ENCODE data around the gene WDR90.

WDR90 gene

DNA sequence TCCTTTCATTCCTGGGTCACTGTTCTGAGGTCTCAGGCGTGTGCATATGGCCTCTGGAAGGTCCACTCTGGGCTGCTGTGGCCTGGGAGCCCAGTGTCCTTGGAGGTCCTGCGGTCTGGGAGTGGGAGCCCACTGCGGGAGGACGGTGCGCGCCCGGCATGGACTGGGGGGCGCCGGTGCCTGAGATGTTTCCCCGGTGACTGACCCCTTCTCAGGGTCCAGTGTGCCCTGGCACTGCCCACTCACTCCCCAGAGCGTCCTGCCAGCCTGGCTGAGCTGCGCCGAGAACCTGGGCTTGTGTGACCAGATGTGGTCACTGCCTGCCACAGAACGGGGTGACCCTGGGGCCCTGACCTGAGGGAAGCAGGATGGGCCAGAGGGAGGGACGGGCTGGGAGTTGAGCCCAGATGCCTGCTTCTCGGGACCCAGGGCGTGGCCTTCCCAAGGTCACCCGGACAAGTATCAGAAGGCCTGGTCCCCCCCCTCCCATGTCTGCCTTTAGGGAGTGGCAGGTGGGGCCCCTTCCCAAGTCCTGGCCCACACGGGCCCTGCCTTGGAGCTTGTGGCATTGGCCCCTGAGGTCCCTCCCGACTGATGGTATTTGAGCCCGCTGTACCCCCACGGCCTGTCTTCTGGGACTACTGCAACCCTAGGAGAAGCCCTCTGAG lies 25.2 kb downstream of the WDR90 start:
- no peak for DNase-seq (ENCODE audit: insufficient read length, low spot score)
- no peak for FAIRE-seq

- DNase-seq (ENCODE audit: insufficient read length, low spot score) (no peak), FAIRE-seq (no peak)
Measured at GRCh38 chr16:674968-675883, 26.1 kb downstream of the WDR90 start, which contains the start of gene RHBDL1. TSS of gene RHBDL1 (plus strand) at chr16:675671. CDS start at chr16:675791, 120 bp downstream.

DNA sequence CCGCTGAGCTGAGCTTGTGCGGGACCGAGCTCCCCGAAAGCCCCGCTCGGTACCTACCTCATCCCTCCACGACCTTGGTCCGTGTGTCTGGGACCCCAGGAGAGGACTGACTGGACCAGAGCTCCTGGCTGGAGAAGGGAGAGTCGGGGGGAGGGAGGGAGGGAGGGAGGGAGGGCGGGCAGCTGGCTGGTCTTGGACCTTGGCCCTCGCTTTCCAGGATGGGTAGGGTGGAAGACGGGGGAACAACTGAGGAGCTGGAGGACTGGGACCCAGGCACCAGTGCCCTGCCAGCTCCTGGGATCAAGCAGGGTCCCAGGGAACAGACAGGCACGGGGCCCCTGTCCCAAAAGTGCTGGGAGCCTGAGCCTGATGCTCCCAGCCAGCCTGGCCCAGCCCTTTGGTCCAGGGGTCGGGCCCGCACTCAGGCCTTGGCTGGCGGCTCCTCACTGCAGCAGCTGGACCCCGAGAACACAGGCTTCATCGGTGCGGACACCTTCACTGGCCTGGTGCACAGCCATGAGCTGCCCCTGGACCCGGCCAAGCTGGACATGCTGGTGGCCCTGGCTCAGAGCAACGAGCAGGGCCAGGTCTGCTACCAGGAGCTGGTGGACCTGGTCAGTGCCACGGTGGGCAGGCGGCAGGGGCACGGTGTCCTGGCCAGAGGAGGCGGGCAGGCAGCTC lies 26.9 kb downstream of the WDR90 start:
- FAIRE-seq (no peak), DNase-seq (ENCODE audit: insufficient read length, low spot score) (no peak)

GRCh38 chr16:676565-676902 lies 27.4 kb downstream of the WDR90 start:
- no peak for FAIRE-seq
- no peak for DNase-seq (ENCODE audit: insufficient read length, low spot score)

DNA sequence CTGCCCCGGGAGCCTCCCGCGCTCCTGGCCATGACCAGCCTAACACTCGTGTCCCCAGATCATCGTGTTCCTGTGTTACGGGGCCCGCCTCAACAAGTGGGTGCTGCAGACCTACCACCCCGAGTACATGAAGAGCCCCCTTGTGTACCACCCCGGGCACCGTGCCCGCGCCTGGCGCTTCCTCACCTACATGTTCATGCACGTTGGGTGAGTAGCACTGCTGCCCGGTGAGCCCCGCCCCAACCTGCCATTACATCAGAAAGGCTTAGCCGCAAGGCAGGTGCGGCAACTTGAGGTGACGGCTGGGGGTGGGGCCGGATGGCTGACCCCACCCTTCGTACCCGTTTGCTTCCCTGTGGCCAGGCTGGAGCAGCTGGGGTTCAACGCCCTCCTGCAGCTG lies 27.7 kb downstream of the WDR90 start:
- DNase-seq (ENCODE audit: insufficient read length, low spot score) (no peak), FAIRE-seq (no peak)

GRCh38 chr16:677316-678190 lies 28.4 kb downstream of the WDR90 start:
- FAIRE-seq, result no peak
- no peak for DNase-seq (ENCODE audit: insufficient read length, low spot score)

GRCh38 chr16:678209-678857 lies 29.2 kb downstream of the WDR90 start:
- DNase-seq (ENCODE audit: insufficient read length, low spot score), result no peak
- FAIRE-seq, result no peak

DNA sequence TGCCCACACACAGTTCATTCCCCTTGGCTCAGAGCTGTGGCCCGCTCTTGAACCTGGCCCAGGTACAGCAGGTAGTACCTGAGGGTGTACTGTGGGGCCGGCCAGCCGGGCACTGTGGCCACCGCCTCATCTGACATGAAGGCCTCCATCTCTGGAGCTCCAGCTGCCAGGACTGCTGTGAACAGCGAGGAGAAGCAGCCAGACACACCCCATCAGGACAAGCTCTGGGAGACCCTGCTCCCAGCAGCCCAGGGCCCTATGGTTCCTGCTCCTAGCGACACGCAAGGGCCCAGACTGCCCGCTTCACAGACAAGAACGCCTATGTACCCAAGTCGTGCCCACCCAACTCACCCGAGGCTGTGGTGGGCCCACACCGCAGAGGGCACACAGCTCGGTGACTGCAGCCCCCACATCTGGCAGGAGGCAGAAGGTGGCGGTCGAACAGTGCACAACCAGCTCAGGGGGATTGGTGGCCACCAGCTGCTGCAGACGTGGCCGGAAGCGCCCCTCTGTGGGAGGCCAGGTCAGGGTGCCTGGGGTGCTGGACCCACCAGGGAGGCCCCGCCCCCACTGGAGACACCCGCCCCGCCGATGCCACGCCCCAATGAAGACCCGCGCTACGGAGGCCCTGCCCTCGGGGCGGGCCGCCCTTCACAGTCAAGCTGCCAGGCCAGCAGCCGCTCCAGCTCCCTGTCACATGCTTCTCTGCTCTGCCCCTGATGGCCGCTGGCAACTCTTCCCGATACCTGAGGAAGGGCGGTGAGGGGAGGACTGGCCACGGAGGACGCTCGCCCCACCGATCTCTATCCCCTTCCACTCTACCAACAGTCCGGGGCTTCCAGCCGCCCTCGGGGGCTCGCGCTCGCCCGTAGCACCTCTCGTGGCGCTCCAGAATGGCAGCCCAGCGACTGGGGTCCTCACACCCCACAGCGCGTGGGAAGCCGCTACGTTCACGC lies 30.0 kb downstream of the WDR90 start:
- DNase-seq (ENCODE audit: insufficient read length, low spot score) (no peak), FAIRE-seq (peak; percentile 71)

GRCh38 chr16:679814-680624 lies 30.9 kb downstream of the WDR90 start, which contains the start of gene STUB1:
TSS of gene STUB1 (plus strand) at chr16:680410. CDS start at chr16:680526, 116 bp downstream.
- FAIRE-seq (peak; percentile 81), DNase-seq (ENCODE audit: insufficient read length, low spot score) (peak; percentile 79)

GRCh38 chr16:680625-680945 lies 31.4 kb downstream of the WDR90 start:
- DNase-seq (ENCODE audit: insufficient read length, low spot score) (no peak), FAIRE-seq (no peak)

GRCh38 chr16:680967-681745 lies 32.0 kb downstream of the WDR90 start:
- DNase-seq (ENCODE audit: insufficient read length, low spot score) (no peak), FAIRE-seq (no peak)

GRCh38 chr16:681746-682427 lies 32.7 kb downstream of the WDR90 start:
- FAIRE-seq (no peak), DNase-seq (ENCODE audit: insufficient read length, low spot score) (no peak)

DNA sequence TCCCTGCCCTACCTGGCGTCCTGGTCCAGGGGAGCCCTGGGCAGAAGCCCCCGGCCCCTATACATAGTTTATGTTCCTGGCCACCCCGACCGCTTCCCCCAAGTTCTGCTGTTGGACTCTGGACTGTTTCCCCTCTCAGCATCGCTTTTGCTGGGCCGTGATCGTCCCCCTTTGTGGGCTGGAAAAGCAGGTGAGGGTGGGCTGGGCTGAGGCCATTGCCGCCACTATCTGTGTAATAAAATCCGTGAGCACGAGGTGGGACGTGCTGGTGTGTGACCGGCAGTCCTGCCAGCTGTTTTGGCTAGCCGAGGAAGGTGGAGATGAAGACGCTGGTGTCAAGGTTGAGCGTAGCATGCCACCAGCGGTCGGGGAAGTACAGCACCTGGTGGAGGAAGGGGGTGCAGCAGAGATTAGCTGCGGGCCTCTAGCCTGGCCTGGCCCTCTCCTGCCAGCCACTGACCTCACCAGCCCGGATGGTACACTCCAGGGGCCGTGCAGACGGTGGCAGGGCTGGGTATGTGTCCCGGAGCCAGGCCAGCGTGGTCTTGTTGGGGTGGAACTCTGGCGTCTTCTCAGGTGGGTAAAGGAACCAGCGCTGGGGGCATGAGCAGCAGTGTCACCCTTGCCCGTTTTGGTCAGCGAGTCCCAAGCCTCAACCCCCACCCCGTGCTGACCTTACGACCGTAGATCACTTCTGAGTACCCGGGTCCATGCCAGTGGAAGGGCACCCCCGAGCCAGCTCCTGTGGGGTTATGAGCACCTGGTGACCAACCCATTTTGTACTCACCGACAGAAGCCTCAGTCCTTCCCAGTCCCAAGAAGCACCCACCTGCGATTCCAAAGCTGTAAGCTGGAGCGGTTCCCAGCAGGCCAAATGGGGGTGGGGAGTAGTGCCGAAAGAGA lies 33.6 kb downstream of the WDR90 start:
- no peak for DNase-seq (ENCODE audit: insufficient read length, low spot score)
- FAIRE-seq, result peak; percentile 62

GRCh38 chr16:683396-684070 lies 34.4 kb downstream of the WDR90 start:
- DNase-seq (ENCODE audit: insufficient read length, low spot score), result no peak
- peak; percentile 44 for FAIRE-seq
